HG03439 (cell line): Measurements from ENCODE around the gene KATNB1.
"Not testable (repeated sequence)": the region's sequence is repeated elsewhere in the genome, so short reads cannot be mapped to it uniquely, and the experiment has no call there.

Experiments used
- ATAC-seq: cut with Tn5 transposase; IDR thresholded peaks from one replicate; pipeline ENCODE4 v1.9.1; 2021; ENCODE audit warnings: mild to moderate bottlenecking, moderate library complexity; ENCODE audit not compliant: unreplicated experiment

The KATNB1 gene

GRCh38 chr16:57766714-57767348 lies 31.3 kb downstream of the KATNB1 start:
- no peak for ATAC-seq

GRCh38 chr16:57769541-57770145 lies 34.1 kb downstream of the KATNB1 start:
- ATAC-seq = no peak

- ATAC-seq = no peak
Observed at GRCh38 chr16:57770361-57770760, 34.8 kb downstream of the KATNB1 start.

- no peak for ATAC-seq
Observed at GRCh38 chr16:57771141-57771785, 35.7 kb downstream of the KATNB1 start.

GRCh38 chr16:57773019-57773418 lies 37.4 kb downstream of the KATNB1 start:
- ATAC-seq = no peak

- no peak for ATAC-seq
Observed at GRCh38 chr16:57773655-57774295, 38.2 kb downstream of the KATNB1 start.

GRCh38 chr16:57774705-57775285 lies 39.2 kb downstream of the KATNB1 start:
- ATAC-seq = no peak

GRCh38 chr16:57775661-57776469 lies 40.3 kb downstream of the KATNB1 start:
- no peak for ATAC-seq

GRCh38 chr16:57778658-57779057 lies 43.1 kb downstream of the KATNB1 start:
- no peak for ATAC-seq

- not testable (repeated sequence) for ATAC-seq
Observed at GRCh38 chr16:57779836-57780235, 44.3 kb downstream of the KATNB1 start.

GRCh38 chr16:57781349-57781740 lies 45.8 kb downstream of the KATNB1 start:
- no peak for ATAC-seq

GRCh38 chr16:57781741-57782606 lies 46.4 kb downstream of the KATNB1 start:
- no peak for ATAC-seq

- not testable (repeated sequence) for ATAC-seq
Observed at GRCh38 chr16:57782607-57783055, 47.1 kb downstream of the KATNB1 start.

- no peak for ATAC-seq
Observed at GRCh38 chr16:57783116-57783515, 47.5 kb downstream of the KATNB1 start.

GRCh38 chr16:57783883-57784282 lies 48.3 kb downstream of the KATNB1 start:
- ATAC-seq = no peak

GRCh38 chr16:57784334-57784733 lies 48.8 kb downstream of the KATNB1 start:
- ATAC-seq = no peak

- no peak for ATAC-seq
Observed at GRCh38 chr16:57785385-57785784, 49.8 kb downstream of the KATNB1 start.

GRCh38 chr16:57785924-57786323 lies 50.4 kb downstream of the KATNB1 start:
- ATAC-seq = no peak

- no peak for ATAC-seq
Observed at GRCh38 chr16:57786632-57787518, 51.3 kb downstream of the KATNB1 start.
